ENCODE measurements around the gene AP1M1.

DNA sequence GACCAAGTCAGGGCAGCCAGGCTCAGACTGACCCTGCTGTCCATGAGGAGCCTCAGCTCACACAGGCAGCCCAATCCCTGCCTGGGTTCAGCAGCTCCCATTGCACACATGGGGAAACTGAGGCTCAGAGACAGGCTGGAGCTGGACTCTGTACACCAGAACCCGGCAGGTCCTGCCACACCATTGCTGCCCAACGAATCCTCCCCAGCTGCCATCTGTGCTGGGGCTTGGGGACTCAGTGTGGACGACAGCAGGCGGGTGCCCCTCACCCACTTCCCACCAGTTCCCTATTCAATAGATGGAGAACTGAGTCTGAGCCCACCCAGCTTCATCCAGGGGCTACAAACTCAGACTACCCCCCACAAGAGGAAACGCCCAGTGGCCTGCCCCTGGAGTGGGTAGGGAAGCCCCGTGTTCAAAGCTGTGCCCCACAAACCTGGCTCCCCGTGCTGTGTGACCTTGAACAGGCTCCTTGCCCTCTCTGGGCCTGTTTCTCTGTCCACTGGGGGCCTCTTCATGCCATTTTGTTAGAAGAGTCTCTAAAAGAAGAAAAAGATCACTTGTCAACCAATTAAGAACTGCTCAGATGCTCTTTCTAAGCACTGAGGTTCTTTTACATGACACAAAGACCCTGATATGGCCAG lies 50.8 kb downstream of the AP1M1 start:
- TF ChIP-seq, protein P1, sequence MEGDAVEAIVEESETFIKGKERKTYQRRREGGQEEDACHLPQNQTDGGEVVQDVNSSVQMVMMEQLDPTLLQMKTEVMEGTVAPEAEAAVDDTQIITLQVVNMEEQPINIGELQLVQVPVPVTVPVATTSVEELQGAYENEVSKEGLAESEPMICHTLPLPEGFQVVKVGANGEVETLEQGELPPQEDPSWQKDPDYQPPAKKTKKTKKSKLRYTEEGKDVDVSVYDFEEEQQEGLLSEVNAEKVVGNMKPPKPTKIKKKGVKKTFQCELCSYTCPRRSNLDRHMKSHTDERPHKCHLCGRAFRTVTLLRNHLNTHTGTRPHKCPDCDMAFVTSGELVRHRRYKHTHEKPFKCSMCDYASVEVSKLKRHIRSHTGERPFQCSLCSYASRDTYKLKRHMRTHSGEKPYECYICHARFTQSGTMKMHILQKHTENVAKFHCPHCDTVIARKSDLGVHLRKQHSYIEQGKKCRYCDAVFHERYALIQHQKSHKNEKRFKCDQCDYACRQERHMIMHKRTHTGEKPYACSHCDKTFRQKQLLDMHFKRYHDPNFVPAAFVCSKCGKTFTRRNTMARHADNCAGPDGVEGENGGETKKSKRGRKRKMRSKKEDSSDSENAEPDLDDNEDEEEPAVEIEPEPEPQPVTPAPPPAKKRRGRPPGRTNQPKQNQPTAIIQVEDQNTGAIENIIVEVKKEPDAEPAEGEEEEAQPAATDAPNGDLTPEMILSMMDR (conservative IDR thresholded peaks at IDR 0.05) = no peak
- TF ChIP-seq EZH2 (IDR thresholded peaks at IDR 0.05; ENCODE audit: low read depth) = no peak

Data from PC-9 (cell line).